IMR-90 (cell line): ENCODE data around the gene ROBO1. TPM values are rescaled to one million over a fixed set of nuclear protein-coding genes. Genes with fewer than 3 reads are reported as not detected.

ENCODE experiments used
- ATAC-seq: fragments of 200-7000 bp; cut with Tn5 transposase; 2 replicates; pipeline ENCODE4 v1.9.1; 2020; ENCODE audit warnings: low read depth, mild to moderate bottlenecking, moderate library complexity
- BruUV-seq: library from RNA; stranded (reverse); fragments of 400-500 nt; replicated peaks from 2 replicates; lab custom pipeline; 2021; lab: Mats Ljungman, UMichigan
- CTCF ChIA-PET: fragments of 300-600 bp; formaldehyde crosslinking; extraction: SDS; loops from one replicate; lab custom pipeline; 2021; ENCODE audit warnings: antibody characterized with exemption; lab: Yijun Ruan, JAX
- POLR2A ChIA-PET: fragments of 300-600 bp; sonication (Branson Sonifier 250); formaldehyde crosslinking; loops from one replicate; lab custom pipeline; 2022; ENCODE audit warnings: antibody characterized with exemption; ENCODE audit not compliant: unreplicated experiment; lab: Charles Lee
- DNase-seq: peaks from one replicate; pipeline ENCODE4 v3.0.0; 2013
- H2AFZ ChIP-seq: replicated peaks from 2 replicates; pipeline ENCODE3; 2013; ENCODE audit warnings: low read length, mild to moderate bottlenecking; ENCODE audit not compliant: poor library complexity
- H2AK5ac ChIP-seq: 2 replicates; pipeline ENCODE4 v1.6.1; 2013; ENCODE audit warnings: low read depth, low read length, inconsistent platforms
- H2AK9ac ChIP-seq: replicated peaks from 2 replicates; pipeline ENCODE3; 2013; ENCODE audit warnings: mild to moderate bottlenecking, low read depth, low read length, moderate library complexity; ENCODE audit not compliant: poor library complexity
- H2BK120ac ChIP-seq: 2 replicates; pipeline ENCODE4 v1.6.1; 2013; ENCODE audit warnings: low read depth, low read length, inconsistent platforms
- H2BK15ac ChIP-seq: 3 replicates; pipeline ENCODE4 v1.6.1; 2013; ENCODE audit warnings: low read depth, low read length, inconsistent platforms
- H2BK20ac ChIP-seq: 2 replicates; pipeline ENCODE4 v1.6.1; 2013; ENCODE audit warnings: low read depth, mild to moderate bottlenecking, inconsistent platforms, low read length, moderate library complexity
- H2BK5ac ChIP-seq: 2 replicates; pipeline ENCODE4 v1.6.1; 2013; ENCODE audit warnings: mild to moderate bottlenecking, low read depth, low read length, inconsistent platforms; ENCODE audit not compliant: poor library complexity, severe bottlenecking
- H3K14ac ChIP-seq: replicated peaks from 2 replicates; pipeline ENCODE4 v1.6.1; 2013; ENCODE audit warnings: low read depth, low read length, inconsistent platforms
- H3K18ac ChIP-seq: 2 replicates; pipeline ENCODE4 v1.6.1; 2013; ENCODE audit warnings: low read depth, low read length, control low read depth
- H3K23ac ChIP-seq: 2 replicates; pipeline ENCODE4 v1.6.1; 2013; ENCODE audit warnings: low read depth, low read length, inconsistent platforms
- H3K27ac ChIP-seq: 2 replicates; pipeline ENCODE4 v1.5.1; 2013; ENCODE audit warnings: mild to moderate bottlenecking, control low read depth, low read length; ENCODE audit not compliant: insufficient read depth
- H3K27me3 ChIP-seq: 2 replicates; pipeline ENCODE4 v1.6.1; 2013; ENCODE audit warnings: low read length; ENCODE audit not compliant: control insufficient read depth, insufficient read depth
- H3K36me3 ChIP-seq: 2 replicates; pipeline ENCODE4 v1.6.1; 2013; ENCODE audit warnings: low read length, mixed read lengths; ENCODE audit not compliant: control insufficient read depth, insufficient read depth
- H3K4ac ChIP-seq: 2 replicates; pipeline ENCODE4 v1.6.1; 2013; ENCODE audit warnings: low read depth, low read length, inconsistent platforms
- H3K4me1 ChIP-seq: 2 replicates; pipeline ENCODE4 v1.6.1; 2013; ENCODE audit warnings: low read length, mixed read lengths; ENCODE audit not compliant: control insufficient read depth, insufficient read depth
- H3K4me2 ChIP-seq: 2 replicates; pipeline ENCODE4 v1.6.1; 2013; ENCODE audit warnings: low read depth, mild to moderate bottlenecking, control low read depth, low read length, moderate library complexity
- H3K4me3 ChIP-seq: 2 replicates; pipeline ENCODE4 v1.5.1; 2013; ENCODE audit warnings: low read depth, mild to moderate bottlenecking, control low read depth, low read length, moderate library complexity; ENCODE audit not compliant: insufficient read depth
- H3K56ac ChIP-seq: 2 replicates; pipeline ENCODE4 v1.6.1; 2013; ENCODE audit warnings: low read length, inconsistent platforms; ENCODE audit not compliant: insufficient read depth; ENCODE audit errors: extremely low read depth
- H3K79me1 ChIP-seq, 2 experiments: 2 replicates each; pipeline ENCODE4 v1.6.1; 2013; ENCODE audit warnings: low read length in 2 of 2, inconsistent platforms in 1 of 2, low read depth in 1 of 2
- H3K9ac ChIP-seq: 2 replicates; pipeline ENCODE4 v1.6.1; 2013; ENCODE audit warnings: low read depth, low read length, control low read depth
- H3K9me1 ChIP-seq: 2 replicates; pipeline ENCODE4 v1.6.1; 2013; ENCODE audit warnings: low read length, inconsistent platforms; ENCODE audit not compliant: insufficient read depth
- H3K9me3 ChIP-seq: 2 replicates; pipeline ENCODE4 v1.6.1; 2013; ENCODE audit warnings: low read length; ENCODE audit not compliant: control insufficient read depth, insufficient read depth
- H4K20me1 ChIP-seq: 2 replicates; pipeline ENCODE4 v1.6.1; 2013; ENCODE audit warnings: low read length, inconsistent platforms; ENCODE audit not compliant: insufficient read depth
- H4K5ac ChIP-seq: 2 replicates; pipeline ENCODE4 v1.6.1; 2013; ENCODE audit warnings: mild to moderate bottlenecking, low read depth, low read length, control low read depth
- H4K8ac ChIP-seq, 2 experiments: 2 replicates each; pipeline ENCODE4 v1.6.1; 2013; ENCODE audit warnings: low read depth in 2 of 2, low read length in 2 of 2, control low read depth in 1 of 2, inconsistent platforms in 1 of 2
- H4K91ac ChIP-seq: 2 replicates; pipeline ENCODE4 v1.6.1; 2013; ENCODE audit warnings: low read depth, low read length, inconsistent platforms; ENCODE audit not compliant: insufficient read depth
- BHLHE40 ChIP-seq: fragments of 150-350 bp; IDR thresholded peaks from 2 replicates; pipeline ENCODE4 v1.6.1; 2016; ENCODE audit warnings: mild to moderate bottlenecking, low read depth, low read length
- CEBPB ChIP-seq: IDR thresholded peaks from 2 replicates; pipeline ENCODE4 v1.6.1; 2012; ENCODE audit warnings: low read depth, low read length, improper control_type of control experiment
- FOS ChIP-seq: fragments of 150-350 bp; IDR thresholded peaks from 2 replicates; pipeline ENCODE4 v1.6.1; 2016; ENCODE audit warnings: low read depth, low read length
- MAFK ChIP-seq: IDR thresholded peaks from 2 replicates; pipeline ENCODE4 v1.6.1; 2012; ENCODE audit warnings: low read depth, low read length, improper control_type of control experiment
- MAZ ChIP-seq: IDR thresholded peaks from 2 replicates; pipeline ENCODE4 v1.6.1; 2012; ENCODE audit warnings: low read depth, mild to moderate bottlenecking, low read length, improper control_type of control experiment, moderate library complexity, borderline replicate concordance
- MXI1 ChIP-seq: IDR thresholded peaks from 2 replicates; pipeline ENCODE4 v1.6.1; 2012; ENCODE audit warnings: low read depth, mild to moderate bottlenecking, low read length, moderate library complexity, borderline replicate concordance
- POLR2A ChIP-seq: IDR thresholded peaks from 2 replicates; pipeline ENCODE4 v1.6.1; 2012; ENCODE audit warnings: mild to moderate bottlenecking, low read depth, low read length
- RAD21 ChIP-seq: IDR thresholded peaks from 2 replicates; pipeline ENCODE4 v1.6.1; 2012; ENCODE audit warnings: low read length, improper control_type of control experiment
- RCOR1 ChIP-seq: IDR thresholded peaks from 2 replicates; pipeline ENCODE4 v1.6.1; 2012; ENCODE audit warnings: mild to moderate bottlenecking, low read length, improper control_type of control experiment; ENCODE audit not compliant: insufficient replicate concordance
- RFX5 ChIP-seq: IDR thresholded peaks from 2 replicates; pipeline ENCODE4 v1.8.0; 2012; ENCODE audit warnings: low read depth, mild to moderate bottlenecking, low read length, moderate library complexity
- SMC3 ChIP-seq: fragments of 150-350 bp; IDR thresholded peaks from 2 replicates; pipeline ENCODE4 v1.6.1; 2016; ENCODE audit warnings: low read depth, mild to moderate bottlenecking, antibody characterized with exemption, low read length, moderate library complexity
- WGBS, 2 experiments: methylation state at CpG; one replicate each; pipeline versions ENCODE4 v1.1.5 to v1.1.7; 2013; ENCODE audit warnings: missing lambda C conversion rate in 2 of 2; ENCODE audit not compliant: insufficient read length in 1 of 2; ENCODE audit errors: extremely low coverage in 2 of 2; 5-methylcytosine and 5-hydroxymethylcytosine counted together
- dilution Hi-C: fragments of 300-500 bp; cut with HindIII; formaldehyde crosslinking; loops from one replicate; pipeline ENCODE4 v1.14.3; 2018; ENCODE audit warnings: low sequenced_read_pairs; ENCODE audit not compliant: unreplicated experiment
- in situ Hi-C: fragments of 300-500 bp; cut with MboI; formaldehyde crosslinking; loops from 3 replicates; pipeline ENCODE4 v1.14.3; 2019; ENCODE audit warnings: low sequenced_read_pairs, inconsistent platforms, mixed read lengths
- intact Hi-C: fragments of 100-400 bp; cut with micrococcal nuclease; formaldehyde crosslinking; loops from 2 replicates; pipeline ENCODE4 v1.10.0; 2022
- polyA plus RNA-seq, 3 experiments: library from polyadenylated mRNA; depleted of rRNA; stranded (reverse); fragments of >200 nt; gene quantifications; 2 replicates each; pipeline ENCODE4 v1.2.3, GENCODE V29; 2012; ENCODE audit warnings: low replicate concordance in 1 of 3
- total RNA-seq: library from RNA; depleted of rRNA; stranded (reverse); fragments of >200 nt; gene quantifications from 2 replicates; pipeline ENCODE4 v1.2.3, GENCODE V29; 2012
- TF ChIP-seq, protein P1 (sequence below): conservative IDR thresholded peaks from 2 replicates; pipeline ENCODE4 v1.5.1; 2012; ENCODE audit warnings: mild to moderate bottlenecking, low read depth, low read length, improper control_type of control experiment
- TF ChIP-seq, protein P2 (sequence below): fragments of 150-350 bp; IDR thresholded peaks from 2 replicates; pipeline ENCODE4 v1.6.1; 2016; ENCODE audit warnings: low read depth, mild to moderate bottlenecking, low read length, moderate library complexity, borderline replicate concordance

The ROBO1 gene
- total and polyA plus RNA-seq, 2 of the 4 experiments (the other 2 are of a cell fraction): 24.1 to 53.9 TPM

DNA sequence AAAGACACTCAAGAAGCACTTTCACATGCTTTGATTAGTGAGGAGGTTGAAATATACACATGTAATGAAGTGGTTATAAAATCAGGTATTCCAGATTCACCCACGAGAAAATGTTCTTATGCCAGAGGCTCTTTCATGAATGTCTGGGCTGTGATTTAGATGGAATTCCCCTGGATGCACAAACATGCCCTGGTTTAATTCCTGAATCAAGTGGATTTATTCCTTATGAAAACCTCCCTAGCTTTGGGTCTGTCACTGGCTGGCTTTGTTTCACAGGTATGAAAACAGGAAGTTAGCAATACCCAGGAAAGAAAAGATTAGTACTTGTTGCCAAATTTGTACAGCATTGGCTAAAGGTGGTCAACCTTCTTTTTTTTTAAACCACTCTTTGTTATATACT is 1123.0 kb downstream of the ROBO1 start (continued):
- no peak for TF ChIP-seq MAZ
- no peak for TF ChIP-seq BHLHE40
- TF ChIP-seq MXI1: no peak
- no peak for TF ChIP-seq FOS

DNA sequence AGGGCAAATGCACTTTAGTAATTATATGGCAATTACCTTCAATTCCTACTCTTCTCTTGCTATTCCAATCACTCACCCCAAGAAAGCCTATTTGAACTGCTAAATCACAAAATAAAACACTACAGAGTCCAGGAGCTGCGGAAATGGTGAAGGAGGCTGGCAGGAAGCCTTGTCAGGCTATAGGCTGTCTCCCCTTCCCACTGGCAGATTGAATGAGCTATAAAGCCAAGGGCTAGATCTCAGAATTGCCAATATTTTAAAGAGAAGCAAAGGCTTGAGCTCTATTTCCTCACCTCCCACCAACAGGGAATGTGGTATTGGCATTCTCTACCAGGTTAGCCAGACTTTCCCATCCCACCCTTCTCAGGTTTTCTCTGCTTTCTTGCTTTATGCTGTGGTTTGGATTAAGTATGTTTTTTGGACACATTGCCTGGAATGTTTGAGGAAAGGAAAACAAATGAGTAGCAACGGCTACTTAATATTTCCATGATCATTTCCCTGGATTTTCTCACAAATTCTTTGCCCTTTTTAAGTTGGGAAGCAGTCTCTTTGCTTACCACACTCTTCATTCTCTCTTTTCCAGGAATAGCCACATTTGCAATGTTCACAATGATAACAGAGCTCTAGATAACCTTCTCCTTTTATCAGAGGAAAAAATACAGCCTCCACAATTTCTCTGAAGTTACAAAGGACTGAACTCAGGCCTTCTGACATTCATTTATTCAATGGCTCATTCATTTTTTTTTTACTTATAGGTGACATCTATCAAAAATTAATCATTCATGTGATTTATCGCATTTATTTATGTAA is 1125.4 kb downstream of the ROBO1 start:
- H3K27ac ChIP-seq: no peak overlapping the region
- H3K27me3 ChIP-seq: no peaks in the 10 kb centered on the region
- no peak overlapping the region for H2BK20ac ChIP-seq
- H3K14ac ChIP-seq: no peak overlapping the region
- no peaks in the 10 kb centered on the region for H3K4me1 ChIP-seq
- H3K9me1 ChIP-seq: no peaks in the 10 kb centered on the region; the same call in 1 of the 2 replicates
- H3K4me3 ChIP-seq: no peak overlapping the region
- no peak overlapping the region for H4K8ac ChIP-seq
- intact Hi-C loops (loop anchor here (10.0 kb wide), 3 partner anchors 438 to 1328 kb away; no protein-coding TSS in a partner anchor), dilution Hi-C loops (no loop called here), in situ Hi-C loops (loop anchor here (10.0 kb wide), 1 partner anchor 1608 kb away; no protein-coding TSS in a partner anchor)
- H3K56ac ChIP-seq: no peak overlapping the region
- no CpG with 5 or more reads among the region's 3 CpGs for WGBS, 2 experiments
- no peak overlapping the region for H3K4ac ChIP-seq
- no peak overlapping the region for H2BK15ac ChIP-seq
- H2AFZ ChIP-seq: no peak overlapping the region
- H3K79me1 ChIP-seq: no peaks in the 10 kb centered on the region
- no peaks in the 10 kb centered on the region for H4K20me1 ChIP-seq
- H4K5ac ChIP-seq: no peak overlapping the region
- ATAC-seq: no peak
- no peak overlapping the region for H3K18ac ChIP-seq
- ChIA-PET CTCF (interaction anchor here (0.6 to 0.9 kb wide), 3 partner anchors 225 to 709 kb away, joined by 3 read pairs; no protein-coding TSS in a partner anchor), POLR2A (no interaction called here)
- no peaks in the 10 kb centered on the region for H3K9me3 ChIP-seq
- H3K9ac ChIP-seq: no peak overlapping the region
- no peak overlapping the region for H2AK9ac ChIP-seq
- no peak overlapping the region for H3K4me2 ChIP-seq
- H2BK5ac ChIP-seq: no peak overlapping the region
- no peak for DNase-seq
- no TSS peak for BruUV-seq
- no peak overlapping the region for H2AK5ac ChIP-seq
- H2BK120ac ChIP-seq: no peak overlapping the region
- H4K91ac ChIP-seq: no peak overlapping the region
- no peak overlapping the region; the same call in 1 of the 2 replicates for H3K23ac ChIP-seq
- peaks cover 4% of the 10 kb centered on the region; the same call in 1 of the 2 replicates for H3K36me3 ChIP-seq
- TF ChIP-seq RFX5 (no peak), MAZ (no peak), MAFK (no peak), SMC3 (no peak), FOS (no peak), RAD21 (no peak), BHLHE40 (no peak), POLR2A (no peak), CEBPB (no peak), RCOR1 (no peak), MXI1 (no peak)
- TF ChIP-seq, protein P1, sequence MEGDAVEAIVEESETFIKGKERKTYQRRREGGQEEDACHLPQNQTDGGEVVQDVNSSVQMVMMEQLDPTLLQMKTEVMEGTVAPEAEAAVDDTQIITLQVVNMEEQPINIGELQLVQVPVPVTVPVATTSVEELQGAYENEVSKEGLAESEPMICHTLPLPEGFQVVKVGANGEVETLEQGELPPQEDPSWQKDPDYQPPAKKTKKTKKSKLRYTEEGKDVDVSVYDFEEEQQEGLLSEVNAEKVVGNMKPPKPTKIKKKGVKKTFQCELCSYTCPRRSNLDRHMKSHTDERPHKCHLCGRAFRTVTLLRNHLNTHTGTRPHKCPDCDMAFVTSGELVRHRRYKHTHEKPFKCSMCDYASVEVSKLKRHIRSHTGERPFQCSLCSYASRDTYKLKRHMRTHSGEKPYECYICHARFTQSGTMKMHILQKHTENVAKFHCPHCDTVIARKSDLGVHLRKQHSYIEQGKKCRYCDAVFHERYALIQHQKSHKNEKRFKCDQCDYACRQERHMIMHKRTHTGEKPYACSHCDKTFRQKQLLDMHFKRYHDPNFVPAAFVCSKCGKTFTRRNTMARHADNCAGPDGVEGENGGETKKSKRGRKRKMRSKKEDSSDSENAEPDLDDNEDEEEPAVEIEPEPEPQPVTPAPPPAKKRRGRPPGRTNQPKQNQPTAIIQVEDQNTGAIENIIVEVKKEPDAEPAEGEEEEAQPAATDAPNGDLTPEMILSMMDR: no peak
- TF ChIP-seq, protein P2, sequence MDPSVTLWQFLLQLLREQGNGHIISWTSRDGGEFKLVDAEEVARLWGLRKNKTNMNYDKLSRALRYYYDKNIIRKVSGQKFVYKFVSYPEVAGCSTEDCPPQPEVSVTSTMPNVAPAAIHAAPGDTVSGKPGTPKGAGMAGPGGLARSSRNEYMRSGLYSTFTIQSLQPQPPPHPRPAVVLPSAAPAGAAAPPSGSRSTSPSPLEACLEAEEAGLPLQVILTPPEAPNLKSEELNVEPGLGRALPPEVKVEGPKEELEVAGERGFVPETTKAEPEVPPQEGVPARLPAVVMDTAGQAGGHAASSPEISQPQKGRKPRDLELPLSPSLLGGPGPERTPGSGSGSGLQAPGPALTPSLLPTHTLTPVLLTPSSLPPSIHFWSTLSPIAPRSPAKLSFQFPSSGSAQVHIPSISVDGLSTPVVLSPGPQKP: no peak
